HG02885 (cell line): ENCODE data around the gene GABARAP.

ENCODE experiments used
- ATAC-seq: cut with Tn5 transposase; IDR thresholded peaks from one replicate; pipeline ENCODE4 v1.9.1; 2021; ENCODE audit warnings: mild to moderate bottlenecking; ENCODE audit not compliant: unreplicated experiment, poor library complexity

The GABARAP gene

GRCh38 chr17:7242717-7243452 is 636 bp upstream of the GABARAP start:
- peak; percentile 35 for ATAC-seq

- no peak for ATAC-seq
These were observed 1.0 kb downstream of the GABARAP start for GRCh38 chr17:7241090-7241733.

- no peak for ATAC-seq
These were observed 1.9 kb downstream of the GABARAP start for GRCh38 chr17:7240375-7240774.

- peak; percentile 61 for ATAC-seq
These were observed 2.9 kb downstream of the GABARAP start, which contains the start of gene PHF23 for GRCh38 chr17:7239091-7240027. TSS of gene PHF23 (minus strand) at chr17:7239457. CDS start at chr17:7239279, 178 bp downstream.

GRCh38 chr17:7238420-7239090 is 3.7 kb downstream of the GABARAP start:
- ATAC-seq: no peak

GRCh38 chr17:7237761-7238419 is 4.4 kb downstream of the GABARAP start:
- no peak for ATAC-seq

GRCh38 chr17:7237266-7237760 is 4.9 kb downstream of the GABARAP start:
- ATAC-seq: no peak

GRCh38 chr17:7236808-7237207 is 5.4 kb downstream of the GABARAP start:
- ATAC-seq: no peak

GRCh38 chr17:7235693-7236665 is 6.3 kb downstream of the GABARAP start:
- no peak for ATAC-seq

GRCh38 chr17:7234083-7234951 is 7.9 kb downstream of the GABARAP start, which contains the start of gene DVL2:
TSS of gene DVL2 (minus strand) at chr17:7234517. CDS start at chr17:7234262, 255 bp downstream.
- peak; percentile 65 for ATAC-seq

- ATAC-seq: no peak
These were observed 8.6 kb downstream of the GABARAP start for GRCh38 chr17:7233701-7234082.

- no peak for ATAC-seq
These were observed 10.1 kb downstream of the GABARAP start for GRCh38 chr17:7232114-7232513.

GRCh38 chr17:7229504-7229903 is 12.7 kb downstream of the GABARAP start:
- ATAC-seq: no peak

- no peak for ATAC-seq
These were observed 13.3 kb downstream of the GABARAP start for GRCh38 chr17:7228920-7229319.

- no peak for ATAC-seq
These were observed 15.2 kb downstream of the GABARAP start for GRCh38 chr17:7226721-7227710.

- ATAC-seq: no peak
These were observed 16.4 kb downstream of the GABARAP start for GRCh38 chr17:7225711-7226331.
